CD4-positive, alpha-beta T cell (primary cell): ENCODE measurements around the gene KCNMA1. TPM values are rescaled to one million over a fixed set of nuclear protein-coding genes. Genes with fewer than 3 reads are reported as not detected.

ENCODE experiments used
- ATAC-seq: fragments of 200-7000 bp; cut with Tn5 transposase; one replicate; pipeline ENCODE4 v1.10.0; 2022; ENCODE audit warnings: mild to moderate bottlenecking; ENCODE audit not compliant: poor library complexity
- CTCF ChIA-PET: fragments of 350-600 bp; sonication (Branson Sonifier 250); formaldehyde crosslinking; loops from one replicate; lab custom pipeline; 2021; ENCODE audit warnings: antibody characterized with exemption, inconsistent platforms; lab: Charles Lee
- POLR2A ChIA-PET: fragments of 350-600 bp; sonication (Branson Sonifier 250); formaldehyde crosslinking; loops from one replicate; lab custom pipeline; 2021; ENCODE audit warnings: antibody characterized with exemption, inconsistent platforms; lab: Charles Lee
- DNase-seq, 14 experiments: peaks; one replicate each; pipeline ENCODE4 v3.0.0-alpha.2; 2013 to 2020; ENCODE audit warnings: mixed read lengths in 2 of 14
- H3K27ac ChIP-seq, 2 donors: one replicate each; pipeline versions ENCODE4 v1.5.1 to v1.7.0; 2013; ENCODE audit warnings: low read length in 2 of 2, low read depth in 1 of 2, mild to moderate bottlenecking in 1 of 2
- H3K27me3 ChIP-seq, 2 experiments: 1 replicate in 1 of 2; 2 replicates in 1 of 2; pipeline versions ENCODE4 v1.6.1 to v1.7.0; 2013; ENCODE audit warnings: low read length in 2 of 2, control low read depth in 1 of 2, mild to moderate bottlenecking in 1 of 2, moderate library complexity in 1 of 2; ENCODE audit not compliant: insufficient read depth in 2 of 2, control insufficient read depth in 1 of 2
- H3K36me3 ChIP-seq: one replicate; pipeline ENCODE4 v1.6.1; 2013; ENCODE audit warnings: low read length, control low read depth; ENCODE audit not compliant: insufficient read depth
- H3K4me1 ChIP-seq: one replicate; pipeline ENCODE4 v1.6.1; 2013; ENCODE audit warnings: low read length, control low read depth; ENCODE audit not compliant: insufficient read depth
- H3K4me3 ChIP-seq: one replicate; pipeline ENCODE4 v1.5.1; 2013; ENCODE audit warnings: mild to moderate bottlenecking, low read length, moderate library complexity
- H3K9me3 ChIP-seq, 2 experiments: 1 replicate in 1 of 2; 2 replicates in 1 of 2; pipeline versions ENCODE4 v1.6.1 to v1.7.0; 2013; ENCODE audit warnings: low read length in 2 of 2, mild to moderate bottlenecking in 2 of 2, control low read depth in 1 of 2, moderate library complexity in 1 of 2; ENCODE audit not compliant: control insufficient read depth in 1 of 2, insufficient read depth in 1 of 2
- H3K27ac Mint-ChIP-seq: one replicate; pipeline ENCODE4 v1.8.0; 2020; ENCODE audit warnings: mixed read lengths
- H3K27me3 Mint-ChIP-seq: one replicate; pipeline ENCODE4 v1.8.0; 2021; ENCODE audit warnings: mixed read lengths
- H3K36me3 Mint-ChIP-seq: one replicate; pipeline ENCODE4 v1.8.0; 2021; ENCODE audit warnings: low read depth, mixed read lengths
- H3K4me1 Mint-ChIP-seq: one replicate; pipeline ENCODE4 v1.8.0; 2021; ENCODE audit warnings: low read depth, mixed read lengths
- H3K4me3 Mint-ChIP-seq: one replicate; pipeline ENCODE4 v1.8.0; 2020; ENCODE audit warnings: mild to moderate bottlenecking, mixed read lengths
- H3K9me3 Mint-ChIP-seq: one replicate; pipeline ENCODE4 v1.8.0; 2020; ENCODE audit warnings: mixed read lengths
- CTCF ChIP-seq: fragments of 200-600 bp; IDR thresholded peaks from one replicate; pipeline ENCODE4 v1.8.0; 2022; ENCODE audit warnings: antibody characterized with exemption, mild to moderate bottlenecking
- intact Hi-C, 2 experiments: fragments of 100-400 bp; cut with DNase I in 1 of 2; cut with micrococcal nuclease in 1 of 2; formaldehyde crosslinking; loops; one replicate each; pipeline versions ENCODE4 v1.15.1 to v1.9.0; 2023 to 2025; cut with DNase I, micrococcal nuclease
- total RNA-seq, 174 experiments: library from RNA in 2 of 174; stranded (reverse) in 2 of 174; gene quantifications; one replicate each; pipeline ENCODE4 v1.2.3 and lab custom pipeline; 2021 to 2026

The KCNMA1 gene
- total RNA-seq, 2 experiments from 2014 or later, result not detected

GRCh38 chr10:77226020-77226419 lies 411.6 kb downstream of the KCNMA1 start:
- Histone ChIP-seq H3K4me3 (no peak overlapping the region), H3K27me3 (no peaks in the 10 kb centered on the region), H3K4me1 (no peaks in the 10 kb centered on the region), H3K9me3 (no peaks in the 10 kb centered on the region), H3K27ac (no peak overlapping the region), H3K36me3 (no peaks in the 10 kb centered on the region)
- Mint-ChIP-seq H3K9me3 (no peaks in the 10 kb centered on the region), H3K36me3 (no peaks in the 10 kb centered on the region), H3K27ac (no peak overlapping the region), H3K27me3 (peaks cover 21% of the 10 kb centered on the region), H3K4me3 (no peak overlapping the region), H3K4me1 (no peaks in the 10 kb centered on the region)
- ATAC-seq (no peak), DNase-seq (no peak)
- POLR2A ChIA-PET, result no interaction called here
- intact Hi-C loops, result no loop called here
- no peak for TF ChIP-seq CTCF
- CTCF ChIA-PET, result no interaction called here

- no peak overlapping the region for H3K4me3 Mint-ChIP-seq
- no peak for ATAC-seq
- no peaks in the 10 kb centered on the region for H3K4me1 Mint-ChIP-seq
- Histone ChIP-seq H3K4me3 (no peak overlapping the region), H3K4me1 (no peaks in the 10 kb centered on the region), H3K9me3 (no peaks in the 10 kb centered on the region), H3K27me3 (no peaks in the 10 kb centered on the region), H3K27ac (no peak overlapping the region), H3K36me3 (no peaks in the 10 kb centered on the region)
- no peak overlapping the region for H3K27ac Mint-ChIP-seq
- H3K27me3 Mint-ChIP-seq, result peaks cover 34% of the 10 kb centered on the region
- H3K36me3 Mint-ChIP-seq, result no peaks in the 10 kb centered on the region
- ChIA-PET CTCF (no interaction called here), POLR2A (no interaction called here)
- DNase-seq, result peak in 1 of 14 experiments; percentile 3
- no peak for TF ChIP-seq CTCF
- intact Hi-C loops, result no loop called here
- no peaks in the 10 kb centered on the region for H3K9me3 Mint-ChIP-seq
Measured at GRCh38 chr10:77223526-77224460, 413.8 kb downstream of the KCNMA1 start.

GRCh38 chr10:77220150-77220549 lies 417.5 kb downstream of the KCNMA1 start:
- Histone ChIP-seq H3K4me3 (no peak overlapping the region), H3K27ac (no peak overlapping the region), H3K36me3 (no peaks in the 10 kb centered on the region), H3K4me1 (no peaks in the 10 kb centered on the region), H3K27me3 (no peaks in the 10 kb centered on the region), H3K9me3 (no peaks in the 10 kb centered on the region)
- H3K4me1 Mint-ChIP-seq, result no peaks in the 10 kb centered on the region
- DNase-seq (no peak), ATAC-seq (no peak)
- H3K36me3 Mint-ChIP-seq, result no peaks in the 10 kb centered on the region
- TF ChIP-seq CTCF, result no peak
- peaks cover 38% of the 10 kb centered on the region for H3K27me3 Mint-ChIP-seq
- no peaks in the 10 kb centered on the region for H3K9me3 Mint-ChIP-seq
- intact Hi-C loops, result no loop called here
- H3K27ac Mint-ChIP-seq, result no peak overlapping the region
- POLR2A ChIA-PET, result no interaction called here
- no peak overlapping the region for H3K4me3 Mint-ChIP-seq
- CTCF ChIA-PET, result no interaction called here
